IMR-90 (cell line): ENCODE measurements around the gene COL25A1. TPM values are rescaled to one million over a fixed set of nuclear protein-coding genes. Genes with fewer than 3 reads are reported as not detected.

ENCODE experiments used
- ATAC-seq: fragments of 200-7000 bp; cut with Tn5 transposase; 2 replicates; pipeline ENCODE4 v1.9.1; 2020; ENCODE audit warnings: low read depth, mild to moderate bottlenecking, moderate library complexity
- BruUV-seq: library from RNA; stranded (reverse); fragments of 400-500 nt; replicated peaks from 2 replicates; lab custom pipeline; 2021; lab: Mats Ljungman, UMichigan
- CTCF ChIA-PET: fragments of 300-600 bp; formaldehyde crosslinking; extraction: SDS; loops from one replicate; lab custom pipeline; 2021; ENCODE audit warnings: antibody characterized with exemption; lab: Yijun Ruan, JAX
- POLR2A ChIA-PET: fragments of 300-600 bp; sonication (Branson Sonifier 250); formaldehyde crosslinking; loops from one replicate; lab custom pipeline; 2022; ENCODE audit warnings: antibody characterized with exemption; ENCODE audit not compliant: unreplicated experiment; lab: Charles Lee
- DNase-seq: peaks from one replicate; pipeline ENCODE4 v3.0.0; 2013
- H2AFZ ChIP-seq: replicated peaks from 2 replicates; pipeline ENCODE3; 2013; ENCODE audit warnings: low read length, mild to moderate bottlenecking; ENCODE audit not compliant: poor library complexity
- H2AK5ac ChIP-seq: 2 replicates; pipeline ENCODE4 v1.6.1; 2013; ENCODE audit warnings: low read depth, low read length, inconsistent platforms
- H2AK9ac ChIP-seq: replicated peaks from 2 replicates; pipeline ENCODE3; 2013; ENCODE audit warnings: mild to moderate bottlenecking, low read depth, low read length, moderate library complexity; ENCODE audit not compliant: poor library complexity
- H2BK120ac ChIP-seq: 2 replicates; pipeline ENCODE4 v1.6.1; 2013; ENCODE audit warnings: low read depth, low read length, inconsistent platforms
- H2BK15ac ChIP-seq: 3 replicates; pipeline ENCODE4 v1.6.1; 2013; ENCODE audit warnings: low read depth, low read length, inconsistent platforms
- H2BK20ac ChIP-seq: 2 replicates; pipeline ENCODE4 v1.6.1; 2013; ENCODE audit warnings: low read depth, mild to moderate bottlenecking, inconsistent platforms, low read length, moderate library complexity
- H2BK5ac ChIP-seq: 2 replicates; pipeline ENCODE4 v1.6.1; 2013; ENCODE audit warnings: mild to moderate bottlenecking, low read depth, low read length, inconsistent platforms; ENCODE audit not compliant: poor library complexity, severe bottlenecking
- H3K14ac ChIP-seq: replicated peaks from 2 replicates; pipeline ENCODE4 v1.6.1; 2013; ENCODE audit warnings: low read depth, low read length, inconsistent platforms
- H3K18ac ChIP-seq: 2 replicates; pipeline ENCODE4 v1.6.1; 2013; ENCODE audit warnings: low read depth, low read length, control low read depth
- H3K23ac ChIP-seq: 2 replicates; pipeline ENCODE4 v1.6.1; 2013; ENCODE audit warnings: low read depth, low read length, inconsistent platforms
- H3K27ac ChIP-seq: 2 replicates; pipeline ENCODE4 v1.5.1; 2013; ENCODE audit warnings: mild to moderate bottlenecking, control low read depth, low read length; ENCODE audit not compliant: insufficient read depth
- H3K27me3 ChIP-seq: 2 replicates; pipeline ENCODE4 v1.6.1; 2013; ENCODE audit warnings: low read length; ENCODE audit not compliant: control insufficient read depth, insufficient read depth
- H3K36me3 ChIP-seq: 2 replicates; pipeline ENCODE4 v1.6.1; 2013; ENCODE audit warnings: low read length, mixed read lengths; ENCODE audit not compliant: control insufficient read depth, insufficient read depth
- H3K4ac ChIP-seq: 2 replicates; pipeline ENCODE4 v1.6.1; 2013; ENCODE audit warnings: low read depth, low read length, inconsistent platforms
- H3K4me1 ChIP-seq: 2 replicates; pipeline ENCODE4 v1.6.1; 2013; ENCODE audit warnings: low read length, mixed read lengths; ENCODE audit not compliant: control insufficient read depth, insufficient read depth
- H3K4me2 ChIP-seq: 2 replicates; pipeline ENCODE4 v1.6.1; 2013; ENCODE audit warnings: low read depth, mild to moderate bottlenecking, control low read depth, low read length, moderate library complexity
- H3K4me3 ChIP-seq: 2 replicates; pipeline ENCODE4 v1.5.1; 2013; ENCODE audit warnings: low read depth, mild to moderate bottlenecking, control low read depth, low read length, moderate library complexity; ENCODE audit not compliant: insufficient read depth
- H3K56ac ChIP-seq: 2 replicates; pipeline ENCODE4 v1.6.1; 2013; ENCODE audit warnings: low read length, inconsistent platforms; ENCODE audit not compliant: insufficient read depth; ENCODE audit errors: extremely low read depth
- H3K79me1 ChIP-seq, 2 experiments: 2 replicates each; pipeline ENCODE4 v1.6.1; 2013; ENCODE audit warnings: low read length in 2 of 2, inconsistent platforms in 1 of 2, low read depth in 1 of 2
- H3K9ac ChIP-seq: 2 replicates; pipeline ENCODE4 v1.6.1; 2013; ENCODE audit warnings: low read depth, low read length, control low read depth
- H3K9me1 ChIP-seq: 2 replicates; pipeline ENCODE4 v1.6.1; 2013; ENCODE audit warnings: low read length, inconsistent platforms; ENCODE audit not compliant: insufficient read depth
- H3K9me3 ChIP-seq: 2 replicates; pipeline ENCODE4 v1.6.1; 2013; ENCODE audit warnings: low read length; ENCODE audit not compliant: control insufficient read depth, insufficient read depth
- H4K20me1 ChIP-seq: 2 replicates; pipeline ENCODE4 v1.6.1; 2013; ENCODE audit warnings: low read length, inconsistent platforms; ENCODE audit not compliant: insufficient read depth
- H4K5ac ChIP-seq: 2 replicates; pipeline ENCODE4 v1.6.1; 2013; ENCODE audit warnings: mild to moderate bottlenecking, low read depth, low read length, control low read depth
- H4K8ac ChIP-seq, 2 experiments: 2 replicates each; pipeline ENCODE4 v1.6.1; 2013; ENCODE audit warnings: low read depth in 2 of 2, low read length in 2 of 2, control low read depth in 1 of 2, inconsistent platforms in 1 of 2
- H4K91ac ChIP-seq: 2 replicates; pipeline ENCODE4 v1.6.1; 2013; ENCODE audit warnings: low read depth, low read length, inconsistent platforms; ENCODE audit not compliant: insufficient read depth
- MAZ ChIP-seq: IDR thresholded peaks from 2 replicates; pipeline ENCODE4 v1.6.1; 2012; ENCODE audit warnings: low read depth, mild to moderate bottlenecking, low read length, improper control_type of control experiment, moderate library complexity, borderline replicate concordance
- MXI1 ChIP-seq: IDR thresholded peaks from 2 replicates; pipeline ENCODE4 v1.6.1; 2012; ENCODE audit warnings: low read depth, mild to moderate bottlenecking, low read length, moderate library complexity, borderline replicate concordance
- POLR2A ChIP-seq: IDR thresholded peaks from 2 replicates; pipeline ENCODE4 v1.6.1; 2012; ENCODE audit warnings: mild to moderate bottlenecking, low read depth, low read length
- SMC3 ChIP-seq: fragments of 150-350 bp; IDR thresholded peaks from 2 replicates; pipeline ENCODE4 v1.6.1; 2016; ENCODE audit warnings: low read depth, mild to moderate bottlenecking, antibody characterized with exemption, low read length, moderate library complexity
- WGBS, 2 experiments: methylation state at CpG; one replicate each; pipeline versions ENCODE4 v1.1.5 to v1.1.7; 2013; ENCODE audit warnings: missing lambda C conversion rate in 2 of 2; ENCODE audit not compliant: insufficient read length in 1 of 2; ENCODE audit errors: extremely low coverage in 2 of 2; 5-methylcytosine and 5-hydroxymethylcytosine counted together
- dilution Hi-C: fragments of 300-500 bp; cut with HindIII; formaldehyde crosslinking; loops from one replicate; pipeline ENCODE4 v1.14.3; 2018; ENCODE audit warnings: low sequenced_read_pairs; ENCODE audit not compliant: unreplicated experiment
- in situ Hi-C: fragments of 300-500 bp; cut with MboI; formaldehyde crosslinking; loops from 3 replicates; pipeline ENCODE4 v1.14.3; 2019; ENCODE audit warnings: low sequenced_read_pairs, inconsistent platforms, mixed read lengths
- intact Hi-C: fragments of 100-400 bp; cut with micrococcal nuclease; formaldehyde crosslinking; loops from 2 replicates; pipeline ENCODE4 v1.10.0; 2022
- polyA plus RNA-seq, 3 experiments: library from polyadenylated mRNA; depleted of rRNA; stranded (reverse); fragments of >200 nt; gene quantifications; 2 replicates each; pipeline ENCODE4 v1.2.3, GENCODE V29; 2012; ENCODE audit warnings: low replicate concordance in 1 of 3
- total RNA-seq: library from RNA; depleted of rRNA; stranded (reverse); fragments of >200 nt; gene quantifications from 2 replicates; pipeline ENCODE4 v1.2.3, GENCODE V29; 2012

COL25A1 gene
- total and polyA plus RNA-seq, 2 of the 4 experiments (the other 2 are of a cell fraction), result under 0.01 to 0.05 TPM

- no peaks in the 10 kb centered on the region for H3K79me1 ChIP-seq
- no peak overlapping the region for H3K18ac ChIP-seq
- H2AK5ac ChIP-seq, result no peak overlapping the region
- H4K8ac ChIP-seq, result no peak overlapping the region
- H2BK5ac ChIP-seq, result no peak overlapping the region
- H2AFZ ChIP-seq, result no peak overlapping the region
- H3K56ac ChIP-seq, result no peak overlapping the region
- no peaks in the 10 kb centered on the region for H3K36me3 ChIP-seq
- H3K9me1 ChIP-seq, result no peaks in the 10 kb centered on the region
- ATAC-seq (no peak), DNase-seq (no peak)
- H2BK15ac ChIP-seq, result no peak overlapping the region
- H4K20me1 ChIP-seq, result no peaks in the 10 kb centered on the region
- H3K27me3 ChIP-seq, result no peaks in the 10 kb centered on the region; the same call in 1 of the 2 replicates
- H4K91ac ChIP-seq, result no peak overlapping the region
- H3K4me2 ChIP-seq, result no peak overlapping the region
- no peak overlapping the region for H3K9ac ChIP-seq
- no peak for TF ChIP-seq SMC3
- TF ChIP-seq MXI1, result no peak
- no peak for TF ChIP-seq MAZ
- TF ChIP-seq POLR2A, result no peak
- intact Hi-C loops, result no loop called here
- no peaks in the 10 kb centered on the region for H3K4me1 ChIP-seq
- H3K23ac ChIP-seq, result no peak overlapping the region
- no peak overlapping the region for H2BK20ac ChIP-seq
- in situ Hi-C loops, result no loop called here
- H4K5ac ChIP-seq, result no peak overlapping the region
- WGBS, 2 experiments, result 33% methylated on average over 1 of the region's 3 CpGs; no CpG with 5 or more reads in 1 of the 2 experiments
- H3K14ac ChIP-seq, result no peak overlapping the region
- POLR2A ChIA-PET, result no interaction called here
- dilution Hi-C loops, result no loop called here
- H3K4me3 ChIP-seq, result no peak overlapping the region
- H2AK9ac ChIP-seq, result no peak overlapping the region
- no peaks in the 10 kb centered on the region for H3K9me3 ChIP-seq
- H3K27ac ChIP-seq, result no peak overlapping the region
- H2BK120ac ChIP-seq, result no peak overlapping the region
- CTCF ChIA-PET, result no interaction called here
- no TSS peak for BruUV-seq
- no peak overlapping the region for H3K4ac ChIP-seq
These were observed 117.9 kb downstream of the COL25A1 start for GRCh38 chr4:109184491-109184961.
